GM19397 (cell line): Measurements from ENCODE around the gene CDAN1.

ENCODE experiments used
- ATAC-seq: cut with Tn5 transposase; IDR thresholded peaks from one replicate; pipeline ENCODE4 v1.9.1; 2021; ENCODE audit warnings: mild to moderate bottlenecking, moderate library complexity; ENCODE audit not compliant: unreplicated experiment

Gene CDAN1

DNA sequence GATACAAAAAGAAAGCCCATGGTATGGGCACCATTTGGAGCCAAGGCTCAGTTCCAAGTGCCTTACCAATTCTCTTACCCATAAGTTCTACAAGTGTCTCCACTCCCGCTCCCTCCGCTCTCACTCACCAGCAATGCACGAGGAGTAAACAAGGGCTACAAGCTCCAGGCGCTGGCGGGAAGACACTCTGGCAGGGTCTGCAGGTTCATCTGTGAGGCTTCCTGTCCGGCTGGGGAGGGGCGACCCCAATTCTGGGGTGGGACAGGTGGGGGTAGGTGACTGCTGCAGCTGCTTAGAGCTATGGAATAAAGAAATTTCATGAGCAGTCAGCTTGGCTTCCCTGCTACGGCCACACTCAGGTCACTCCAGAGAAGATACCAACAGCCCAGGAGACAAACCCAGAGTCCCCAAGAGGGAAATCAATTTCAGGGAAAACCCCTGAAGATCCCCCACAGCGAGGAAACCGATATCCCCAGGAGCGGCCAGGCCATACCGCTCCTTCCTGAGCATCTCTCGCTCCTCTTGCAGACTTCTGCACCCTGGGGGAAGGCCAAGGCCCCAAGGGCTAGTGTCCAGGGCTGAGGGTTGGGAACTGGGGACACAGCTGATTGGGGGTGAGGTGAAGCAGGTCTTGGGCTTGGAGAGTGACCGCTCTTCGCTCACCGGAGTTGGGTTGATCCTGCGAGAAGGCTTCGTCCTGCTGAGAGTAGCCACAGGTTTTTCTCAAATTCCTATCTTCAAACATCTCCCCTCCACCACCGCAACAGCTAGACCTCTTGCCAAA, 1.4 kb downstream of the CDAN1 start:
- no peak for ATAC-seq

- no peak for ATAC-seq
Measured at GRCh38 chr15:42734076-42734672, 2.8 kb downstream of the CDAN1 start.

GRCh38 chr15:42733027-42733426, 3.9 kb downstream of the CDAN1 start:
- ATAC-seq = no peak

GRCh38 chr15:42732095-42732827, 4.7 kb downstream of the CDAN1 start:
- ATAC-seq = no peak

DNA sequence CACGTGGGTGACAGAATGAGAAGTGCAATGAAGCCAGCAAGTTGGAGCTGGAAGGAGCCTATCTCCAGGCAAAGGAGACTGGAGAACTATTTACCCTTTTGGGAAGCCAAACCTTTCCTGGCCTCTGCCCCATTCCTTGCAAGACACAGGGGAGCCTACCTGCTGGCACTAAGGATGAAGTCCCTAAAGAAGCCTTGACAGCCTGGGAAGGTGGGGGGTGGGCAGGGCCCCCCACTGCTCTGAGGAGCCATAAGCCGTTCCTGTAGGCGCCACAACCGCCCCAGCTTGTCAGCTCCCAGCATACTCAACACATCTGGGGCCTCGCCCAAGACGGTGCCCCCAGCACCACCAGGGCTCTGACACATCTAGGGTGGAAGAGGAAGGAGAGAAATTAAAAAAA, 5.5 kb downstream of the CDAN1 start:
- no peak for ATAC-seq

- no peak for ATAC-seq
Measured at GRCh38 chr15:42730536-42730935, 6.4 kb downstream of the CDAN1 start.

DNA sequence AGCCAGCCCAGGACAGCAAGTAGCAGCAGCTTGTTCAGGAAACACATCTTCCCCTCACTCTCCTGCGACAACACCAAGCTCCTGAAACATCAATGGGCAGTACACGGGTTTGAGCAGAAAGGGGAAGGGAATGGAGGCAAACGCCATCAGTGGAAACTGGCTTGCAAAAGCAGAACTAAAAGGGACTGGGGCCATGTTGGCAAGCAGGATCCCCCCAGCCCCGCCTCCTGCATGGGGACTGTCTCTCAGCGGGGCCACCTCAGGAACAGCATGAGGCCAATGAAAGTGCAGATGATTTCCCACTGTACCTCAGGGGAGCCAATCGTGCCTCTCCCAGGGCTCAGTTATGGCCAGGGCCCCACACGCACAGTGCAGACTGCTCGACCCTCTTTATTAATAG, 6.8 kb downstream of the CDAN1 start:
- no peak for ATAC-seq

GRCh38 chr15:42729409-42729808, 7.5 kb downstream of the CDAN1 start:
- ATAC-seq = no peak

- ATAC-seq = no peak
Measured at GRCh38 chr15:42728972-42729371, 8.0 kb downstream of the CDAN1 start.

GRCh38 chr15:42728560-42728959, 8.4 kb downstream of the CDAN1 start:
- ATAC-seq = no peak

DNA sequence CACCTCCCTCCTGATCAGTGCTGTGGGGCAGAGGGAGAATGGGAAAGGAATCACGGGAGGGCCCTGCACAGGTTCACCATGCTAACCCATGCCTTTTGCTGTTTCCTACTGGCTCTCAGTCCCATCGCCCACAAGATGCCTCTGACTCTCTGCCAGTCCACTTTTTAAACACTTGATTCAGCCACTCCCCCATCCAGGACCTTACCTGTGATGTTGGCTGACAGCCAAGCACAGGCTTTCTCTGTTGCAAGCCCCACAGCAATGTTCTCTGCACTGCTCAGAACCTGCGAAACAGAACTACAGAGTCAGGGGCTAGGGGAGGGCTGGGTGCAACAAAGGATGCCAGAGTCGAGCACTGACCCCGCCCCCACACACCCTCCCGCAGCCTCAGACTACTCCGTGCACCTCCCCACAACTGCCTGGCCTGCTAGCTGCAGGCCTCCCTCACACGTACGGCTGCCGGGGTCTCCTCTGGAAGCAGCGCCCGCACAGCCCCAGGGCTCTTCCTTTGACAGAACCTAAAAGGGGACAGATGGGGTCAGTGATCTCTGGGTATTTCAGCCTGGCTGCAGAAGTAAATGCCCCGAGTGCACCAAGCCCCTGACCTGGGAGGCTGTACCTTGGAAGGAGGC, 9.1 kb downstream of the CDAN1 start:
- no peak for ATAC-seq

DNA sequence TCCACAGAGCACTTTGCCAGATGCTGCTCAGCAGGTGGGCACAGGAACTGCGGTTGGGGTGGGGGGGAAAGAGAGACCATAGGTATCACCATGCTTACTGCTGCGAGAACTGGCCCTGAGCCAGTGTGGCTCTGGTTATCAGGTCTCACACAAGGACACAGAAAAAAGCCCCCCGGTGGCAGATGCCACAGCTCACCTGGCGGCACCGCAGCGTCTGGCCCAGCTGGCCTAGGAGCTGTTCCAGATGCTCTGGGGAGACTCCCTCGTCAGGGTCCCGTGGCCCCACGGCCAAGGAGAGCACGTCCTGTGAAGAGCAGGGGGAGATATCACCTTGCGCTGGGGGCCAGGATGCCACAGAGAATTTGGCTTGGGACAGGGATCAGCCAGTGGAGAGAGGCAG, 10.8 kb downstream of the CDAN1 start:
- ATAC-seq = no peak

- no peak for ATAC-seq
Measured at GRCh38 chr15:42725331-42725903, 11.5 kb downstream of the CDAN1 start.

DNA sequence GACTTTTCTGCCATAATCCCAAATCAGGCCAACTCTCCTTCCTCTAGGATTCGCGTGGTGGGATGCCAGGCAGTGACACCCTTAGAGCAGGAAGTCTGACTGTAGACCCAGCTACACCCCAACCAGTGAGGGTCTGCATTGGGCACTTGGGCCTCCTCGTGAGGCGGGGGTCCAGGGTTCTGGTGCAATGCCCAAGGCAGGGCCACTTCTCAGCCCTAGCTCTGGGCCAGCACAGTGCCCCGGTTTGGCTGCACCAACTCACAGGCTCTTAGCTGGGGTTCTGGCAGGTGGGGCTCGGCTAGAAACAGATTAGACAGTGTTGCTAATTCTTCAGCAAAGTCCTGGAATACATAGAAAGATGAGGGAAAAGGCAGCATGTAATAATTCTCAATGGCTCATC, 12.7 kb downstream of the CDAN1 start:
- no peak for ATAC-seq

- ATAC-seq = no peak
Measured at GRCh38 chr15:42723068-42723467, 13.9 kb downstream of the CDAN1 start.

DNA sequence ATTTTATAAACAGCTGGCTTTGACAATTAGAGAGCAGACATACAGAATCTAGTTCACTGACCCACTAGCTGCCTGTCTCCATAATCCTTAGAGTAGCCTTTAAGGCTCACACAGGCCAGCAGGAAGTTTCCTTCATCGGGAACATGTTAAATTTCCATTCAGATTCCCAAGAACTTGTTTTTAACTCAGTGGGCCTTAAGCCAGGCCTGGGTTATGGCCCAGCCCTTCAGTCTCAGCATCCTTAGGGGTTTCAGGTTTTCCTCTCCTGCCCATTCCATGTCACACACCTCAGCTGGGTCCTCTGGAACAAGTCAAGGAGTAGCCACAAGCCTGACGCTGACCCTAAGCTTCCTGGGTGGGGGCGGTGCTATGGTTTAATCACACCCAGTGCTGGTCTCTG, 15.0 kb downstream of the CDAN1 start:
- ATAC-seq = no peak

DNA sequence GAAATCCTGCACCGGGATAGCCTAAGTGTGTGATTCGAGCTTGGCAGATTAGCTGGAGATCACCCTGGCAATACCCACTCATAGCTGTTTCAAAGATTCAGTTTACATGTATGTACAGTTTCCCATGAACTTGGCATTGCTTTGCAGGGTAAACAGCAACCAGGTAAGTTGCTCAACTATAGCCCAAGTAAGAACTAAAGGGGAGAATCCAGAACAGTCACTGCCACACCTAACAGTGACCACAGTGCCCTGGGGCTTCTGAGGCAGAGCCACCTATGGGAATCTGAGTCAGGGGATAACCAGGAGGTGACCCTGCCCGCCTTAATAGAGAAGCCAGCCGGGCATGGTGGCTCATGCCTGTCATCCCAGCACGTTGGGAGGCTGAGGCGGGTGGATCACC, 15.9 kb downstream of the CDAN1 start:
- ATAC-seq = no peak

GRCh38 chr15:42720071-42720470, 16.9 kb downstream of the CDAN1 start:
- ATAC-seq = no peak

GRCh38 chr15:42719043-42719442, 17.9 kb downstream of the CDAN1 start:
- ATAC-seq = no peak

- no peak for ATAC-seq
Measured at GRCh38 chr15:42716626-42717025, 20.3 kb downstream of the CDAN1 start.

- ATAC-seq = no peak
Measured at GRCh38 chr15:42716125-42716524, 20.8 kb downstream of the CDAN1 start.
